ENCODE results near the gene REP15.
A peak's percentile ranks its signal among the peaks of the same experiment; 100 is the strongest.

Gene REP15

DNA sequence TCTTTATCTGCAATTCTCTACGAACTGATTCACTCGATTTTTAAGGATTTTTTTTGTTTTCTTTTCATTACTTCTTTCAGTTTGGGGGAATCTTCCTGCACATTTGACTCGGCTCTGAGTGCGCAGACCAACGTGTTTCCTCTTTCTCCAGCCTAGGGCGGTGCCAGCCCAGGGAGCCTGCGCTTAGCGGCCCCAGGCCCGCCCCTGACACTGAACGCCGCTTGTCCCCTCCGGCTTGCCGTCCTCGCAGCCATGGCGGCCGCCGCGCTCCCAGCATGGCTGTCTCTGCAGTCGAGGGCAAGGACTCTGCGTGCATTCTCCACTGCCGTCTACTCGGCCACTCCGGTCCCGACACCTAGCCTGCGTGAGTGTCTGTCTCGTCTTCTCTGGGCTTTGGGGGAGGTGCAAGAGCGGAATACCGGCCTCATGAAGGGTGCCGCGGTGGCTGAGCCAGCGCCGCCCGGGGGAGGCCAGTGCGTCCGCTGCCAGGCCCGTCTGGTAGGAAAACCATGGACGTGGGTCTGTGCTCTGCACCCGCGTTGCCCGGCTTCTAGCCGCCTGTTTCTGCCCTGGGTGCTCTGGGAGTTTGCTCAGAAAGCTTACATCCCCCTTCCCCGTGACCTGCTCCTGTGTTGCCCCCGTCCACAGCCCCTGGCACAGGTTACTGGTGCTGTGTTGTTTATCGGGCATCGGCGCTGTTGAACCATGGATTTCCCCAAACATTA, 14.5 kb downstream of the REP15 start, which contains the start of gene MRPS35 (continued):
- TF ChIP-seq ZNF354C (tag by site-specific recombination; IDR thresholded peaks at IDR 0.05; ENCODE audit: borderline replicate concordance, low read depth): no peak
- TF ChIP-seq ZNF621 (tag by site-specific recombination; IDR thresholded peaks at IDR 0.05): no peak
- TF ChIP-seq WT1 (tag by site-specific recombination; IDR thresholded peaks at IDR 0.05): peak; percentile 54; the same call in 1 of the 2 replicates
- TF ChIP-seq ZNF391 (tag by site-specific recombination; IDR thresholded peaks at IDR 0.05; ENCODE audit: borderline replicate concordance, low read depth): peak; percentile 89; the same call in 1 of the 2 replicates
- TF ChIP-seq ZNF426 (tag by site-specific recombination; IDR thresholded peaks at IDR 0.05): no peak
- peak; percentile 89 for TF ChIP-seq ZBTB20 (tag by site-specific recombination; IDR thresholded peaks at IDR 0.05)
- no peak for TF ChIP-seq TCF7L2 (IDR thresholded peaks at IDR 0.05; ENCODE audit: borderline replicate concordance, low read depth, low read length)
- no peak for TF ChIP-seq EGR2 (tag by site-specific recombination; IDR thresholded peaks at IDR 0.05; ENCODE audit: low read depth)
- peak; percentile 95 for TF ChIP-seq ZNF324 (tag by site-specific recombination; IDR thresholded peaks at IDR 0.05)
- peak; percentile 100 for TF ChIP-seq YY2 (tag by site-specific recombination; IDR thresholded peaks at IDR 0.05)
- TF ChIP-seq, protein P1, sequence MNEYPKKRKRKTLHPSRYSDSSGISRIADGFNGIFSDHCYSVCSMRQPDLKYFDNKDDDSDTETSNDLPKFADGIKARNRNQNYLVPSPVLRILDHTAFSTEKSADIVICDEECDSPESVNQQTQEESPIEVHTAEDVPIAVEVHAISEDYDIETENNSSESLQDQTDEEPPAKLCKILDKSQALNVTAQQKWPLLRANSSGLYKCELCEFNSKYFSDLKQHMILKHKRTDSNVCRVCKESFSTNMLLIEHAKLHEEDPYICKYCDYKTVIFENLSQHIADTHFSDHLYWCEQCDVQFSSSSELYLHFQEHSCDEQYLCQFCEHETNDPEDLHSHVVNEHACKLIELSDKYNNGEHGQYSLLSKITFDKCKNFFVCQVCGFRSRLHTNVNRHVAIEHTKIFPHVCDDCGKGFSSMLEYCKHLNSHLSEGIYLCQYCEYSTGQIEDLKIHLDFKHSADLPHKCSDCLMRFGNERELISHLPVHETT (tag by site-specific recombination; IDR thresholded peaks at IDR 0.05): peak; percentile 93; the same call in 1 of the 2 replicates
- TF ChIP-seq ZNF174 (tag by site-specific recombination; IDR thresholded peaks at IDR 0.05): no peak
- peak; percentile 67; the same call in 1 of the 2 replicates for TF ChIP-seq ZSCAN16 (tag by site-specific recombination; IDR thresholded peaks at IDR 0.05)
- no peak for TF ChIP-seq ZNF16 (tag by site-specific recombination; IDR thresholded peaks at IDR 0.05; ENCODE audit: low read depth)
- TF ChIP-seq ZIC2 (tag by site-specific recombination; IDR thresholded peaks at IDR 0.05): peak; percentile 59
- no peak; the same call in 1 of the 2 replicates for TF ChIP-seq MYNN (tag by site-specific recombination; IDR thresholded peaks at IDR 0.05; ENCODE audit: borderline replicate concordance)
- TF ChIP-seq ZNF350 (tag by site-specific recombination; IDR thresholded peaks at IDR 0.05): no peak
- no peak for TF ChIP-seq ZNF133 (tag by site-specific recombination; IDR thresholded peaks at IDR 0.05)
- no peak for TF ChIP-seq ZNF266 (tag by site-specific recombination; IDR thresholded peaks at IDR 0.05; ENCODE audit: low read depth)
- no peak for TF ChIP-seq ZNF596 (tag by site-specific recombination; IDR thresholded peaks at IDR 0.05)
- TF ChIP-seq, protein P2, sequence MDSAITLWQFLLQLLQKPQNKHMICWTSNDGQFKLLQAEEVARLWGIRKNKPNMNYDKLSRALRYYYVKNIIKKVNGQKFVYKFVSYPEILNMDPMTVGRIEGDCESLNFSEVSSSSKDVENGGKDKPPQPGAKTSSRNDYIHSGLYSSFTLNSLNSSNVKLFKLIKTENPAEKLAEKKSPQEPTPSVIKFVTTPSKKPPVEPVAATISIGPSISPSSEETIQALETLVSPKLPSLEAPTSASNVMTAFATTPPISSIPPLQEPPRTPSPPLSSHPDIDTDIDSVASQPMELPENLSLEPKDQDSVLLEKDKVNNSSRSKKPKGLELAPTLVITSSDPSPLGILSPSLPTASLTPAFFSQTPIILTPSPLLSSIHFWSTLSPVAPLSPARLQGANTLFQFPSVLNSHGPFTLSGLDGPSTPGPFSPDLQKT (IDR thresholded peaks at IDR 0.05; ENCODE audit: borderline replicate concordance, low read depth, low read length): no peak
- no peak for TF ChIP-seq ZNF366 (tag by site-specific recombination; conservative IDR thresholded peaks at IDR 0.05)
- TF ChIP-seq ZNF626 (tag by site-specific recombination; IDR thresholded peaks at IDR 0.05): no peak
- TF ChIP-seq, protein P3, sequence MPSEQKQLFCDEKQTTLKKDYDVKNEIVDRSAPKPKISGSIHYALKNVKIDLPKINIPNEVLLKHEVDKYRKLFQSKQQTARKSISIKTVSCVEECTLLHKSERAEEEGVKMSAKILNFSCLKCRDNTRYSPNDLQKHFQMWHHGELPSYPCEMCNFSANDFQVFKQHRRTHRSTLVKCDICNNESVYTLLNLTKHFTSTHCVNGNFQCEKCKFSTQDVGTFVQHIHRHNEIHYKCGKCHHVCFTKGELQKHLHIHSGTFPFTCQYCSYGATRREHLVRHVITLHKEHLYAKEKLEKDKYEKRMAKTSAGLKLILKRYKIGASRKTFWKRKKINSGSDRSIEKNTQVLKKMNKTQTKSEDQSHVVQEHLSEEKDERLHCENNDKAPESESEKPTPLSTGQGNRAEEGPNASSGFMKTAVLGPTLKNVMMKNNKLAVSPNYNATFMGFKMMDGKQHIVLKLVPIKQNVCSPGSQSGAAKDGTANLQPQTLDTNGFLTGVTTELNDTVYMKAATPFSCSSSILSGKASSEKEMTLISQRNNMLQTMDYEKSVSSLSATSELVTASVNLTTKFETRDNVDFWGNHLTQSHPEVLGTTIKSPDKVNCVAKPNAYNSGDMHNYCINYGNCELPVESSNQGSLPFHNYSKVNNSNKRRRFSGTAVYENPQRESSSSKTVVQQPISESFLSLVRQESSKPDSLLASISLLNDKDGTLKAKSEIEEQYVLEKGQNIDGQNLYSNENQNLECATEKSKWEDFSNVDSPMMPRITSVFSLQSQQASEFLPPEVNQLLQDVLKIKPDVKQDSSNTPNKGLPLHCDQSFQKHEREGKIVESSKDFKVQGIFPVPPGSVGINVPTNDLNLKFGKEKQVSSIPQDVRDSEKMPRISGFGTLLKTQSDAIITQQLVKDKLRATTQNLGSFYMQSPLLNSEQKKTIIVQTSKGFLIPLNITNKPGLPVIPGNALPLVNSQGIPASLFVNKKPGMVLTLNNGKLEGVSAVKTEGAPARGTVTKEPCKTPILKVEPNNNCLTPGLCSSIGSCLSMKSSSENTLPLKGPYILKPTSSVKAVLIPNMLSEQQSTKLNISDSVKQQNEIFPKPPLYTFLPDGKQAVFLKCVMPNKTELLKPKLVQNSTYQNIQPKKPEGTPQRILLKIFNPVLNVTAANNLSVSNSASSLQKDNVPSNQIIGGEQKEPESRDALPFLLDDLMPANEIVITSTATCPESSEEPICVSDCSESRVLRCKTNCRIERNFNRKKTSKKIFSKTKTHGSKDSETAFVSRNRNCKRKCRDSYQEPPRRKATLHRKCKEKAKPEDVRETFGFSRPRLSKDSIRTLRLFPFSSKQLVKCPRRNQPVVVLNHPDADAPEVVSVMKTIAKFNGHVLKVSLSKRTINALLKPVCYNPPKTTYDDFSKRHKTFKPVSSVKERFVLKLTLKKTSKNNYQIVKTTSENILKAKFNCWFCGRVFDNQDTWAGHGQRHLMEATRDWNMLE (tag by site-specific recombination; conservative IDR thresholded peaks at IDR 0.05; ENCODE audit: low read depth): 0 out of 2 replicates have a peak, but pooled peaks have one; percentile 43
- TF ChIP-seq ZNF785 (tag by site-specific recombination; IDR thresholded peaks at IDR 0.05): peak; percentile 40; the same call in 1 of the 2 replicates
- TF ChIP-seq ZNF473 (tag by site-specific recombination; IDR thresholded peaks at IDR 0.05): no peak
- TF ChIP-seq ZNF837 (tag by site-specific recombination; IDR thresholded peaks at IDR 0.05): no peak
- TF ChIP-seq, protein P4, sequence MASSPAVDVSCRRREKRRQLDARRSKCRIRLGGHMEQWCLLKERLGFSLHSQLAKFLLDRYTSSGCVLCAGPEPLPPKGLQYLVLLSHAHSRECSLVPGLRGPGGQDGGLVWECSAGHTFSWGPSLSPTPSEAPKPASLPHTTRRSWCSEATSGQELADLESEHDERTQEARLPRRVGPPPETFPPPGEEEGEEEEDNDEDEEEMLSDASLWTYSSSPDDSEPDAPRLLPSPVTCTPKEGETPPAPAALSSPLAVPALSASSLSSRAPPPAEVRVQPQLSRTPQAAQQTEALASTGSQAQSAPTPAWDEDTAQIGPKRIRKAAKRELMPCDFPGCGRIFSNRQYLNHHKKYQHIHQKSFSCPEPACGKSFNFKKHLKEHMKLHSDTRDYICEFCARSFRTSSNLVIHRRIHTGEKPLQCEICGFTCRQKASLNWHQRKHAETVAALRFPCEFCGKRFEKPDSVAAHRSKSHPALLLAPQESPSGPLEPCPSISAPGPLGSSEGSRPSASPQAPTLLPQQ (tag by site-specific recombination; IDR thresholded peaks at IDR 0.05): peak; percentile 81
- TF ChIP-seq TRIM28 (IDR thresholded peaks at IDR 0.05; ENCODE audit: borderline replicate concordance, low read length): no peak
- no peak for TF ChIP-seq ZNF248 (tag by site-specific recombination; IDR thresholded peaks at IDR 0.05)
- TF ChIP-seq ZBTB7A (tag by site-specific recombination; IDR thresholded peaks at IDR 0.05; ENCODE audit: low read depth): no peak
- no peak for TF ChIP-seq ZNF701 (tag by site-specific recombination; IDR thresholded peaks at IDR 0.05)
- TF ChIP-seq ZNF48 (tag by site-specific recombination; IDR thresholded peaks at IDR 0.05): no peak

Measured in HEK293 (cell line).